GM12878 (cell line): ENCODE data around the gene IRF2BPL. TPM values are rescaled to one million over a fixed set of nuclear protein-coding genes. Genes with fewer than 3 reads are reported as not detected.
A peak's percentile ranks its signal among the peaks of the same experiment; 100 is the strongest.

Experiments
- BRCA1 ChIP-seq: IDR thresholded peaks from 2 replicates; pipeline ENCODE4 v1.6.1; 2011; ENCODE audit warnings: low read depth, low read length, improper control_type of control experiment
- CREB1 ChIP-seq: IDR thresholded peaks from 2 replicates; pipeline ENCODE4 v1.6.1; 2012; ENCODE audit warnings: low read depth, mild to moderate bottlenecking, inconsistent platforms
- GABPA ChIP-seq: IDR thresholded peaks from 2 replicates; pipeline ENCODE4 v1.6.1; 2014; ENCODE audit warnings: antibody characterized with exemption, low read depth, mild to moderate bottlenecking, inconsistent platforms
- IRF5 ChIP-seq: fragments of 450-650 bp; IDR thresholded peaks from 2 replicates; pipeline ENCODE4 v1.6.1; 2017; ENCODE audit warnings: borderline replicate concordance
- LARP7 ChIP-seq: fragments of 450-650 bp; IDR thresholded peaks from 2 replicates; pipeline ENCODE4 v1.6.1; 2017; ENCODE audit warnings: mild to moderate bottlenecking
- NFYB ChIP-seq: IDR thresholded peaks from 2 replicates; pipeline ENCODE4 v1.6.1; 2011; ENCODE audit warnings: low read depth, mild to moderate bottlenecking, low read length, improper control_type of control experiment, moderate library complexity; ENCODE audit not compliant: insufficient read depth
- PML ChIP-seq: IDR thresholded peaks from 2 replicates; pipeline ENCODE4 v1.6.1; 2012; ENCODE audit warnings: low read length, inconsistent platforms
- ZNF687 ChIP-seq: fragments of 450-650 bp; IDR thresholded peaks from 2 replicates; pipeline ENCODE4 v1.6.1; 2017; ENCODE audit warnings: mild to moderate bottlenecking, moderate library complexity
- polyA plus RNA-seq, 11 experiments: library from polyadenylated mRNA; depleted of rRNA in 4 of 11; unstranded in 6 of 11; stranded (reverse) in 5 of 11; fragments of >200 nt; fragmentation: Nextera tagmentation in 4 of 11; fragmentation: Illumina TruSeq in 1 of 11; extraction: Ambion mirVana in 4 of 11; extraction: Trizol in 1 of 11; gene quantifications; 1 replicate in 1 of 11; 2 replicates in 10 of 11; pipeline versions ENCODE4 v1.2.1 to v1.2.3, GENCODE V29; 2011 to 2016; ENCODE audit warnings: inconsistent platforms in 2 of 11, missing spikeins in 2 of 11, low read depth in 1 of 11
- total RNA-seq, 4 experiments: library from RNA; depleted of rRNA in 3 of 4; stranded (reverse); fragments of >200 nt in 3 of 4; fragmentation: Illumina TruSeq in 1 of 4; extraction: Trizol in 1 of 4; gene quantifications; 2 replicates each; pipeline versions ENCODE4 v1.2.1 to v1.2.3, GENCODE V29; 2013 to 2021
- TF ChIP-seq, protein P1 (sequence below): fragments of 450-650 bp; formaldehyde crosslinking; IDR thresholded peaks from 2 replicates; pipeline ENCODE4 v1.4.0; 2020; ENCODE audit warnings: mild to moderate bottlenecking, moderate library complexity
- TF ChIP-seq, protein P2 (sequence below): fragments of 450-650 bp; IDR thresholded peaks from 2 replicates; pipeline ENCODE4 v1.6.1; 2017; ENCODE audit warnings: antibody characterized with exemption, mild to moderate bottlenecking, moderate library complexity
- TF ChIP-seq, protein P3 (sequence below): fragments of 450-650 bp; IDR thresholded peaks from 2 replicates; pipeline ENCODE4 v1.6.1; 2017; ENCODE audit warnings: mild to moderate bottlenecking

Gene IRF2BPL
- total and polyA plus RNA-seq, 10 of the 15 experiments (the other 5 are each of a cell fraction or from before 2014, with no cell fraction given) = 1.2 to 34.5 (median 3.1) TPM

DNA sequence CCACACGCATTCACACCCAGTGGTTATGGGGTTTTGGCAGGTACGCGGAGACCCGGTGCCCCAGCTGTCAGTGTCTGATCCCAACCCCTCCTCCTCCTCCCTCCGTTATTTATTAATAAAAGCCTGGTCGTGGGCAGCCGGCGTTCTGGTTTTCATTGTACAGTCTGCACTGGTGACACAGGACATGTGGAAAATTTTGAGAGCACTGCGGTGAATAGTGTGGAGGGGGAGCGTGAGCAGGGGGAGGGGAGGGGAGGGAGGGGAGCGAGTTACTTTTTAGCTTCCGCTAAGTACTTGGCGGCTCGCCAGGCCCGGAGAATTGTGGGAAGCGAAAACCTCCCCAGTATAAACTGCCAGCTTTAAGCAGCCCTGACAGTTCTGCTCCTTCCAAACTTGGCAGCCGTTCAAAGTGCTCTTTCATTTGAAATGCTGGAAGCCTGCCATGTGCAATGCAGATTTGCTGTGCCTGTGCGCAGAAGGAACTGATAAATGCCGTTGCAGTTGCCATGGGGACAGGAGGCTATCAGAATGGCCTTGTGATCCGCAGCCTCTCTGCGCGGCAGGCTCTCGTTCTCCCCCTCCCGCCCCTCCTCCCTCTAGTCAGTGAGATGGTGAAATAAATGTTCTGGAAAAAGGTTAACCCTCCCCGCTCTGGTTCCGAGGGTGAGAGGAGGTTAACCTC, 11.7 kb upstream of the IRF2BPL start (continued):
- TF ChIP-seq, protein P1, sequence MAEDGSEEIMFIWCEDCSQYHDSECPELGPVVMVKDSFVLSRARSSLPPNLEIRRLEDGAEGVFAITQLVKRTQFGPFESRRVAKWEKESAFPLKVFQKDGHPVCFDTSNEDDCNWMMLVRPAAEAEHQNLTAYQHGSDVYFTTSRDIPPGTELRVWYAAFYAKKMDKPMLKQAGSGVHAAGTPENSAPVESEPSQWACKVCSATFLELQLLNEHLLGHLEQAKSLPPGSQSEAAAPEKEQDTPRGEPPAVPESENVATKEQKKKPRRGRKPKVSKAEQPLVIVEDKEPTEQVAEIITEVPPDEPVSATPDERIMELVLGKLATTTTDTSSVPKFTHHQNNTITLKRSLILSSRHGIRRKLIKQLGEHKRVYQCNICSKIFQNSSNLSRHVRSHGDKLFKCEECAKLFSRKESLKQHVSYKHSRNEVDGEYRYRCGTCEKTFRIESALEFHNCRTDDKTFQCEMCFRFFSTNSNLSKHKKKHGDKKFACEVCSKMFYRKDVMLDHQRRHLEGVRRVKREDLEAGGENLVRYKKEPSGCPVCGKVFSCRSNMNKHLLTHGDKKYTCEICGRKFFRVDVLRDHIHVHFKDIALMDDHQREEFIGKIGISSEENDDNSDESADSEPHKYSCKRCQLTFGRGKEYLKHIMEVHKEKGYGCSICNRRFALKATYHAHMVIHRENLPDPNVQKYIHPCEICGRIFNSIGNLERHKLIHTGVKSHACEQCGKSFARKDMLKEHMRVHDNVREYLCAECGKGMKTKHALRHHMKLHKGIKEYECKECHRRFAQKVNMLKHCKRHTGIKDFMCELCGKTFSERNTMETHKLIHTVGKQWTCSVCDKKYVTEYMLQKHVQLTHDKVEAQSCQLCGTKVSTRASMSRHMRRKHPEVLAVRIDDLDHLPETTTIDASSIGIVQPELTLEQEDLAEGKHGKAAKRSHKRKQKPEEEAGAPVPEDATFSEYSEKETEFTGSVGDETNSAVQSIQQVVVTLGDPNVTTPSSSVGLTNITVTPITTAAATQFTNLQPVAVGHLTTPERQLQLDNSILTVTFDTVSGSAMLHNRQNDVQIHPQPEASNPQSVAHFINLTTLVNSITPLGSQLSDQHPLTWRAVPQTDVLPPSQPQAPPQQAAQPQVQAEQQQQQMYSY (CRISPR knock-in tag) = no peak
- TF ChIP-seq ZNF687 (peak; percentile 60), BRCA1 (no peak), PML (peak; percentile 11; the same call in 1 of the 2 replicates), GABPA (no peak), IRF5 (no peak), LARP7 (peak; percentile 52; the same call in 1 of the 2 replicates), CREB1 (peak; percentile 39; the same call in 1 of the 2 replicates), NFYB (no peak)
- TF ChIP-seq, protein P2, sequence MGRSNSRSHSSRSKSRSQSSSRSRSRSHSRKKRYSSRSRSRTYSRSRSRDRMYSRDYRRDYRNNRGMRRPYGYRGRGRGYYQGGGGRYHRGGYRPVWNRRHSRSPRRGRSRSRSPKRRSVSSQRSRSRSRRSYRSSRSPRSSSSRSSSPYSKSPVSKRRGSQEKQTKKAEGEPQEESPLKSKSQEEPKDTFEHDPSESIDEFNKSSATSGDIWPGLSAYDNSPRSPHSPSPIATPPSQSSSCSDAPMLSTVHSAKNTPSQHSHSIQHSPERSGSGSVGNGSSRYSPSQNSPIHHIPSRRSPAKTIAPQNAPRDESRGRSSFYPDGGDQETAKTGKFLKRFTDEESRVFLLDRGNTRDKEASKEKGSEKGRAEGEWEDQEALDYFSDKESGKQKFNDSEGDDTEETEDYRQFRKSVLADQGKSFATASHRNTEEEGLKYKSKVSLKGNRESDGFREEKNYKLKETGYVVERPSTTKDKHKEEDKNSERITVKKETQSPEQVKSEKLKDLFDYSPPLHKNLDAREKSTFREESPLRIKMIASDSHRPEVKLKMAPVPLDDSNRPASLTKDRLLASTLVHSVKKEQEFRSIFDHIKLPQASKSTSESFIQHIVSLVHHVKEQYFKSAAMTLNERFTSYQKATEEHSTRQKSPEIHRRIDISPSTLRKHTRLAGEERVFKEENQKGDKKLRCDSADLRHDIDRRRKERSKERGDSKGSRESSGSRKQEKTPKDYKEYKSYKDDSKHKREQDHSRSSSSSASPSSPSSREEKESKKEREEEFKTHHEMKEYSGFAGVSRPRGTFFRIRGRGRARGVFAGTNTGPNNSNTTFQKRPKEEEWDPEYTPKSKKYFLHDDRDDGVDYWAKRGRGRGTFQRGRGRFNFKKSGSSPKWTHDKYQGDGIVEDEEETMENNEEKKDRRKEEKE = no peak
- TF ChIP-seq, protein P3, sequence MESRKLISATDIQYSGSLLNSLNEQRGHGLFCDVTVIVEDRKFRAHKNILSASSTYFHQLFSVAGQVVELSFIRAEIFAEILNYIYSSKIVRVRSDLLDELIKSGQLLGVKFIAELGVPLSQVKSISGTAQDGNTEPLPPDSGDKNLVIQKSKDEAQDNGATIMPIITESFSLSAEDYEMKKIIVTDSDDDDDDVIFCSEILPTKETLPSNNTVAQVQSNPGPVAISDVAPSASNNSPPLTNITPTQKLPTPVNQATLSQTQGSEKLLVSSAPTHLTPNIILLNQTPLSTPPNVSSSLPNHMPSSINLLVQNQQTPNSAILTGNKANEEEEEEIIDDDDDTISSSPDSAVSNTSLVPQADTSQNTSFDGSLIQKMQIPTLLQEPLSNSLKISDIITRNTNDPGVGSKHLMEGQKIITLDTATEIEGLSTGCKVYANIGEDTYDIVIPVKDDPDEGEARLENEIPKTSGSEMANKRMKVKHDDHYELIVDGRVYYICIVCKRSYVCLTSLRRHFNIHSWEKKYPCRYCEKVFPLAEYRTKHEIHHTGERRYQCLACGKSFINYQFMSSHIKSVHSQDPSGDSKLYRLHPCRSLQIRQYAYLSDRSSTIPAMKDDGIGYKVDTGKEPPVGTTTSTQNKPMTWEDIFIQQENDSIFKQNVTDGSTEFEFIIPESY = no peak
